ENCODE data around the gene IQCK.
A peak's percentile ranks its signal among the peaks of the same experiment; 100 is the strongest.

DNA sequence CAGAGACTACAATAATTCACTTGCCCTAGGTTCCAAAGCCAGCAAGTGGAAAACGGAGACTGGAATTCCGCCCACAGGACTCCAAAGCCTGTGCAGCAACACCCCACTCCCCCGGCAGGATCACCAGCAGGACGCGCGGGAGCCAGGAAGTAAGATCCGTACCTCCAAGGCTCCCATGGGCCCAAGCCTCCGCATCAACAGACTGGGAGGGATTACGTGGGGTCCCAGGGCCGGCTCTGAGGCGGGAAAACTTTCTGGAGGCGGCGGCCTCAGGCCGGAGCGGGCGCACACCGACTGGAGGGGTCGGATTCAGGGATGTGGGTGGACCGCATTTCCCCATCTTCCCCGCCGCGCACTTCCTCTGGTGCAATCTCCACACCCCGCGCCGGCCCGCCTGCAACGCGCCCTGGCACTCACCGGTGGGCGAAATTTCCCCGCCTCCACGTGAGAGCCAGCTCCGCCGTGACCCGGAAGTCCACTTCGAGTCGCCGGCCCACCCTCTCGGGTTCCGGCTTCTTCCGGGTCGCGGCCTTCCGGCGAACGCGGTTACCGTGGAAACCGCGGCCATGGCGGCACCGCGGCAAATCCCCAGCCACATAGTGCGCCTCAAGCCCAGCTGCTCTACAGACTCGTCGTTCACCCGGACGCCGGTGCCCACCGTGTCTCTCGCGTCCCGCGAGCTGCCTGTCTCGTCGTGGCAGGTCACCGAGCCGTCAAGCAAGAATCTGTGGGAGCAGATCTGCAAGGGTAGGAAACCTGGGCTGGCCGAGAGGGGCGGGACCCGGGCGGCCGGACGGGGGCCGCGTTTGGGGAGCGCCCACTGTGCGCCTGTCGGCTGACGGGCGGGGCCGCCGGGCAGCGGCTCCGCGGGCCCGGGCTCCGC lies at the start of gene IQCK, which contains the start of gene KNOP1:
- TF ChIP-seq, protein P1, sequence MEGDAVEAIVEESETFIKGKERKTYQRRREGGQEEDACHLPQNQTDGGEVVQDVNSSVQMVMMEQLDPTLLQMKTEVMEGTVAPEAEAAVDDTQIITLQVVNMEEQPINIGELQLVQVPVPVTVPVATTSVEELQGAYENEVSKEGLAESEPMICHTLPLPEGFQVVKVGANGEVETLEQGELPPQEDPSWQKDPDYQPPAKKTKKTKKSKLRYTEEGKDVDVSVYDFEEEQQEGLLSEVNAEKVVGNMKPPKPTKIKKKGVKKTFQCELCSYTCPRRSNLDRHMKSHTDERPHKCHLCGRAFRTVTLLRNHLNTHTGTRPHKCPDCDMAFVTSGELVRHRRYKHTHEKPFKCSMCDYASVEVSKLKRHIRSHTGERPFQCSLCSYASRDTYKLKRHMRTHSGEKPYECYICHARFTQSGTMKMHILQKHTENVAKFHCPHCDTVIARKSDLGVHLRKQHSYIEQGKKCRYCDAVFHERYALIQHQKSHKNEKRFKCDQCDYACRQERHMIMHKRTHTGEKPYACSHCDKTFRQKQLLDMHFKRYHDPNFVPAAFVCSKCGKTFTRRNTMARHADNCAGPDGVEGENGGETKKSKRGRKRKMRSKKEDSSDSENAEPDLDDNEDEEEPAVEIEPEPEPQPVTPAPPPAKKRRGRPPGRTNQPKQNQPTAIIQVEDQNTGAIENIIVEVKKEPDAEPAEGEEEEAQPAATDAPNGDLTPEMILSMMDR (conservative IDR thresholded peaks at IDR 0.05 in 1 of 2, IDR thresholded peaks at IDR 0.05 in 1 of 2; ENCODE audit: low read depth in 1 of 2, low read length in 2 of 2) = peak in 1 of 2 donors; percentile 16
- no peak for TF ChIP-seq EZH2 (IDR thresholded peaks at IDR 0.05; ENCODE audit: low read length, missing control alignments)

All from fibroblast of lung (primary cell).